ENCODE measurements around the gene RABGGTB.

RABGGTB gene

GRCh38 chr1:75792091-75792490, 6.0 kb downstream of the RABGGTB start:
- no peak for TF ChIP-seq GATA2 (IDR thresholded peaks at IDR 0.05; ENCODE audit: low read depth, low read length)
- TF ChIP-seq GATA3 (IDR thresholded peaks at IDR 0.05; ENCODE audit: low read depth, low read length), result no peak

DNA sequence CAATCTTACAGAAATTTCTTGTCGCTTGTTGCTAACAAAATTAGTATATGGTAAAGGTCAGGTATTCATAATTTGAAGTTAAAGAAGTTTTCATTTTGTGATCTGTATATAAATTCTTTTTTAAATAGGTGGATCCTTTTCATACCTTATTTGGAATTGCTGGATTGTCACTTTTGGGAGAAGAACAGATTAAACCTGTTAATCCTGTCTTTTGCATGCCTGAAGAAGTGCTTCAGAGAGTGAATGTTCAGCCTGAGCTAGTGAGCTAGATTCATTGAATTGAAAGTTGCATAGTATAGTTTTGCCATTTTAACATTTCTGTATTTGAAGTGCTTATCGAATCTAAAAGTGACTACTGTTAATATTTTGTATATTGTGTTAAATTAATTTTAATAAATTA, 8.3 kb downstream of the RABGGTB start:
- TF ChIP-seq GATA2 (IDR thresholded peaks at IDR 0.05; ENCODE audit: low read depth, low read length) (no peak), GATA3 (IDR thresholded peaks at IDR 0.05; ENCODE audit: low read depth, low read length) (no peak)

GRCh38 chr1:75795703-75796193, 9.7 kb downstream of the RABGGTB start:
- TF ChIP-seq GATA2 (IDR thresholded peaks at IDR 0.05; ENCODE audit: low read depth, low read length), result no peak
- no peak for TF ChIP-seq GATA3 (IDR thresholded peaks at IDR 0.05; ENCODE audit: low read depth, low read length)

GRCh38 chr1:75796376-75797272, 10.6 kb downstream of the RABGGTB start, which contains the start of gene MSH4:
MSH4 (plus strand) TSS chr1:75796882; CDS start chr1:75796986, 104 bp downstream.
- TF ChIP-seq GATA2 (IDR thresholded peaks at IDR 0.05; ENCODE audit: low read depth, low read length), result no peak
- TF ChIP-seq GATA3 (IDR thresholded peaks at IDR 0.05; ENCODE audit: low read depth, low read length), result no peak

GRCh38 chr1:75797273-75797588, 11.2 kb downstream of the RABGGTB start:
- TF ChIP-seq GATA2 (IDR thresholded peaks at IDR 0.05; ENCODE audit: low read depth, low read length), result no peak
- no peak for TF ChIP-seq GATA3 (IDR thresholded peaks at IDR 0.05; ENCODE audit: low read depth, low read length)

- TF ChIP-seq GATA2 (IDR thresholded peaks at IDR 0.05; ENCODE audit: low read depth, low read length) (no peak), GATA3 (IDR thresholded peaks at IDR 0.05; ENCODE audit: low read depth, low read length) (no peak)
Measured at GRCh38 chr1:75797606-75798216, 11.7 kb downstream of the RABGGTB start.

DNA sequence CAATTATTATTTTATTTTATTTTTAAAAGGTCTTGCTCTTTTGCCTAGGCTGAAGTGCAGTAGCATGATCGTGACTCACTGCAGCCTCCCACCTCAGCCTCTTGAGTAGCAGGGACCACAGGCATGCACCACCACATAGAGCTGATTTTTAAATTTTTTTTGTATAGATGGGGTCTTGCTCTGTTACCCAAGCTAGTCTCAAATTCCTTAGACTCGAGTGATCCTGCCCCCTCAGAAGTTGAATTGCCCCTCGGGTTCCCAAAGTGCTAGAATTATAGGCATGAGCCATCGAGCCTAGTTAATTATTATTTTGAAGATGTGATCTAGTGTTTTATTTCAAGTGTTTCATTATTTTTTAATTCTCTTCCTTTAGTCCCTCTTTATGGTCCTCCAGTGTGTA, 22.9 kb downstream of the RABGGTB start:
- TF ChIP-seq GATA2 (IDR thresholded peaks at IDR 0.05; ENCODE audit: low read depth, low read length), result no peak
- TF ChIP-seq GATA3 (IDR thresholded peaks at IDR 0.05; ENCODE audit: low read depth, low read length), result no peak

- TF ChIP-seq GATA3 (IDR thresholded peaks at IDR 0.05; ENCODE audit: low read depth, low read length), result no peak
- no peak for TF ChIP-seq GATA2 (IDR thresholded peaks at IDR 0.05; ENCODE audit: low read depth, low read length)
Measured at GRCh38 chr1:75811211-75811981, 25.3 kb downstream of the RABGGTB start.

GRCh38 chr1:75812065-75812464, 26.0 kb downstream of the RABGGTB start:
- TF ChIP-seq GATA2 (IDR thresholded peaks at IDR 0.05; ENCODE audit: low read depth, low read length), result no peak
- TF ChIP-seq GATA3 (IDR thresholded peaks at IDR 0.05; ENCODE audit: low read depth, low read length), result no peak

DNA sequence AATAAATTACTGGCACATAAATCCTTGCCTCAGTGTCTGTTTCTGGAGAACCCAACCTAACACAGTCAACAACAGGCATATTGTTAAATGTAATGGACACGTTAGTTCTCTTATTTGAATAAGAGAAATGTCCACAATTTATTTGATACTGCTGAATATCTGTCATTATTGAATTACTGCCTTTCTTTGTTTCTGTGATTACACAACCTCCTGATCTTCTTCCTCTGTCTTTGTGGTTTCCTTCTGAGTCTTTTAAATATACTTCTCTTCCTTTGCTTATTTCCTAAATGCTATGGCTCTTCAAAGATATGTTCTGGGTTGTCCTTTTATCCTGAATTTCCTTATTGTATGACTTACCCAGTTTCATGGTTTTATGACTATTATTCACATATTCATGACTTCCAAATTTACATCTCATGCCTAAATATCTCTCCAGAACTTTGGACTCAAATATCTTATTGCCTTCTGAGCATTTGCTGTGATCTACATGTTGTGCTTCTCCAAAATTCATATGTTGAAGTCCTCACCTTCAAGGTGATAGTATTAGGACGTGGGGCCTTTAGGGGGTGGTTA, 50.6 kb downstream of the RABGGTB start:
- no peak for TF ChIP-seq GATA3 (IDR thresholded peaks at IDR 0.05; ENCODE audit: low read depth, low read length)
- TF ChIP-seq GATA2 (IDR thresholded peaks at IDR 0.05; ENCODE audit: low read depth, low read length), result no peak

DNA sequence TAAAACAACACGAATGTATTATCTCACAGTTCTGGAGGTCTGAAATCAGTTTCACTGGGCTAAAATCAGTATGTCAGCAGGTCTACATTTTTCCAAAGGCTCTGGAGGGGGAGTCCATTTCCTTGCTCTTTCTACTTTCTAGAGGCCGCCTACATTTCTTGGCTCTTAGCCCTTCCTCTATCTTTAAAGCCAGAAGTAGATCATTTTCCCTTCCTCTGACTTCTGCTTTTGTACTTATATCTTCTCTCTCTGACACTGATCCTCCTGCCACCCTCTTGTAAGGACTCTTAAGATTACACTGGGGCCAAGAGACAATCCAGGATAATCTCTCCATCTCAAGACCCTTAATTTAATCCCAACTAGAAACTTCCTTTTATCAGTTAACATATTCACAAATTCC, 52.0 kb downstream of the RABGGTB start:
- TF ChIP-seq GATA3 (IDR thresholded peaks at IDR 0.05; ENCODE audit: low read depth, low read length) (no peak), GATA2 (IDR thresholded peaks at IDR 0.05; ENCODE audit: low read depth, low read length) (no peak)

- TF ChIP-seq GATA3 (IDR thresholded peaks at IDR 0.05; ENCODE audit: low read depth, low read length) (no peak), GATA2 (IDR thresholded peaks at IDR 0.05; ENCODE audit: low read depth, low read length) (no peak)
Measured at GRCh38 chr1:75841421-75841820, 55.4 kb downstream of the RABGGTB start.

Measured in SH-SY5Y (cell line).